ENCODE data around the gene IDH1. TPM values are rescaled to one million over a fixed set of nuclear protein-coding genes. Genes with fewer than 3 reads are reported as not detected.

The IDH1 gene
- total and polyA plus RNA-seq, 2 of the 4 experiments (the other 2 are of a cell fraction), result 53.5 to 77.1 TPM

GRCh38 chr2:208266936-208267335 lies 12.1 kb upstream of the IDH1 start:
- Histone ChIP-seq H2AK9ac (replicated peaks; ENCODE audit: low read depth, low read length, poor library complexity) (no peak overlapping the region), H2BK120ac (ENCODE audit: low read depth, low read length) (no peak overlapping the region), H3K23ac (ENCODE audit: low read depth, low read length) (peak overlapping the region; percentile 44; the same call in 1 of the 2 replicates), H2AFZ (replicated peaks; ENCODE audit: low read length, poor library complexity) (no peak overlapping the region), H3K9me1 (ENCODE audit: insufficient read depth, low read length) (peaks cover 8% of the 10 kb centered on the region), H3K79me1 (ENCODE audit: low read depth in 1 of 2, low read length in 2 of 2) (peaks cover 3 to 16% of the 10 kb centered on the region in 2 experiments; a peak in 3 of 4 replicates), H2BK20ac (ENCODE audit: low read depth, low read length) (no peak overlapping the region), H3K9me3 (ENCODE audit: control insufficient read depth, insufficient read depth, low read length) (no peaks in the 10 kb centered on the region), H3K4ac (ENCODE audit: low read depth, low read length) (no peak overlapping the region; the same call in 1 of the 2 replicates), H3K36me3 (ENCODE audit: control insufficient read depth, insufficient read depth, low read length) (peaks cover 2% of the 10 kb centered on the region; the same call in 1 of the 2 replicates), H3K18ac (ENCODE audit: low read depth, low read length) (no peak overlapping the region; the same call in 1 of the 2 replicates), H3K27ac (ENCODE audit: insufficient read depth, low read length) (peak overlapping the region; percentile 65; the same call in 1 of the 2 replicates), H2AK5ac (ENCODE audit: low read depth, low read length) (no peak overlapping the region), H3K4me2 (ENCODE audit: low read depth, low read length) (peak overlapping the region; percentile 100), H3K27me3 (ENCODE audit: control insufficient read depth, insufficient read depth, low read length) (no peaks in the 10 kb centered on the region), H4K8ac (ENCODE audit: low read depth in 2 of 2, low read length in 2 of 2) (no peak overlapping the region; a peak in 1 of 4 replicates), H3K4me3 (ENCODE audit: insufficient read depth, low read depth, low read length) (peak overlapping the region; percentile 98), H3K4me1 (ENCODE audit: control insufficient read depth, insufficient read depth, low read length) (peaks cover 5% of the 10 kb centered on the region; the same call in 1 of the 2 replicates), H3K56ac (ENCODE audit: extremely low read depth, insufficient read depth, low read length) (peak overlapping the region; percentile 85; the same call in 1 of the 2 replicates), H3K9ac (ENCODE audit: low read depth, low read length) (peak overlapping the region; percentile 87), H2BK5ac (ENCODE audit: low read depth, low read length, poor library complexity, severe bottlenecking) (peak overlapping the region; percentile 35), H4K91ac (ENCODE audit: insufficient read depth, low read depth, low read length) (no peak overlapping the region), H4K5ac (ENCODE audit: low read depth, low read length) (peak overlapping the region; percentile 45; the same call in 1 of the 2 replicates), H3K14ac (replicated peaks; ENCODE audit: low read depth, low read length) (0 out of 2 replicates have a peak overlapping the region, but pooled peaks have one; percentile 84), H4K20me1 (ENCODE audit: insufficient read depth, low read length) (peaks cover 16% of the 10 kb centered on the region; the same call in 1 of the 2 replicates), H2BK15ac (ENCODE audit: low read depth, low read length) (no peak overlapping the region)
- TSS peak; percentile 46 for BruUV-seq (replicated peaks)
- ChIA-PET CTCF (interaction anchor here (1.1 kb wide), 1 partner anchor 15 kb away, joined by 4 read pairs; no protein-coding TSS in a partner anchor), POLR2A (ENCODE audit: unreplicated experiment) (interaction anchor here (0.5 kb wide), 1 partner anchor 1792 kb away, joined by 5 read pairs; no protein-coding TSS in a partner anchor)
- WGBS, 2 experiments (ENCODE audit: extremely low coverage in 2 of 2, insufficient read length in 1 of 2), result no CpG with 5 or more reads among the region's 3 CpGs
- dilution Hi-C loops (cut with HindIII; ENCODE audit: low sequenced_read_pairs, unreplicated experiment), result no loop called here
- DNase-seq, result peak; percentile 41
- intact Hi-C loops (cut with micrococcal nuclease), result loop anchor here (1.0 kb wide), 1 partner anchor 12 kb away; the partner anchor contains the start of gene IDH1
- in situ Hi-C loops (cut with MboI; ENCODE audit: low sequenced_read_pairs), result loop anchor here (25.0 kb wide), 1 partner anchor 530 kb away; no protein-coding TSS in a partner anchor
- ATAC-seq (ENCODE audit: low read depth), result no peak
- TF ChIP-seq, protein P1, sequence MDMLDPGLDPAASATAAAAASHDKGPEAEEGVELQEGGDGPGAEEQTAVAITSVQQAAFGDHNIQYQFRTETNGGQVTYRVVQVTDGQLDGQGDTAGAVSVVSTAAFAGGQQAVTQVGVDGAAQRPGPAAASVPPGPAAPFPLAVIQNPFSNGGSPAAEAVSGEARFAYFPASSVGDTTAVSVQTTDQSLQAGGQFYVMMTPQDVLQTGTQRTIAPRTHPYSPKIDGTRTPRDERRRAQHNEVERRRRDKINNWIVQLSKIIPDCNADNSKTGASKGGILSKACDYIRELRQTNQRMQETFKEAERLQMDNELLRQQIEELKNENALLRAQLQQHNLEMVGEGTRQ (IDR thresholded peaks at IDR 0.05; ENCODE audit: low read depth, low read length), result no peak
- no peak for TF ChIP-seq MAZ (IDR thresholded peaks at IDR 0.05; ENCODE audit: borderline replicate concordance, low read depth, low read length)
- no peak for TF ChIP-seq NFE2L2 (IDR thresholded peaks at IDR 0.05; ENCODE audit: low read depth, low read length)
- TF ChIP-seq MXI1 (IDR thresholded peaks at IDR 0.05; ENCODE audit: borderline replicate concordance, low read depth, low read length), result no peak
- TF ChIP-seq SMC3 (IDR thresholded peaks at IDR 0.05; ENCODE audit: low read depth, low read length), result no peak
- TF ChIP-seq FOS (IDR thresholded peaks at IDR 0.05; ENCODE audit: low read depth, low read length), result no peak
- no peak for TF ChIP-seq RCOR1 (IDR thresholded peaks at IDR 0.05; ENCODE audit: insufficient replicate concordance, low read length)
- no peak for TF ChIP-seq RAD21 (IDR thresholded peaks at IDR 0.05; ENCODE audit: low read length)
- TF ChIP-seq CEBPB (IDR thresholded peaks at IDR 0.05; ENCODE audit: low read depth, low read length), result no peak
- TF ChIP-seq CTCF (conservative IDR thresholded peaks at IDR 0.05; ENCODE audit: low read depth, low read length), result no peak
- TF ChIP-seq BHLHE40 (IDR thresholded peaks at IDR 0.05; ENCODE audit: low read depth, low read length), result no peak
- TF ChIP-seq POLR2A (IDR thresholded peaks at IDR 0.05; ENCODE audit: low read depth, low read length), result no peak
- TF ChIP-seq CHD1 (IDR thresholded peaks at IDR 0.05; ENCODE audit: low read depth, low read length), result no peak
- TF ChIP-seq RFX5 (IDR thresholded peaks at IDR 0.05; ENCODE audit: low read depth, low read length), result no peak
- no peak for TF ChIP-seq MAFK (IDR thresholded peaks at IDR 0.05; ENCODE audit: low read depth, low read length)

All from IMR-90 (cell line).